COLO829 (cell line): ENCODE data around the gene TRPM7.
"Not testable (repeated sequence)": the region's sequence is repeated elsewhere in the genome, so short reads cannot be mapped to it uniquely, and the experiment has no call there.

Experiments used
- DNase-seq: peaks from one replicate; pipeline ENCODE4 v3.0.0; 2012; ENCODE audit warnings: low spot score

Gene TRPM7, protein sequence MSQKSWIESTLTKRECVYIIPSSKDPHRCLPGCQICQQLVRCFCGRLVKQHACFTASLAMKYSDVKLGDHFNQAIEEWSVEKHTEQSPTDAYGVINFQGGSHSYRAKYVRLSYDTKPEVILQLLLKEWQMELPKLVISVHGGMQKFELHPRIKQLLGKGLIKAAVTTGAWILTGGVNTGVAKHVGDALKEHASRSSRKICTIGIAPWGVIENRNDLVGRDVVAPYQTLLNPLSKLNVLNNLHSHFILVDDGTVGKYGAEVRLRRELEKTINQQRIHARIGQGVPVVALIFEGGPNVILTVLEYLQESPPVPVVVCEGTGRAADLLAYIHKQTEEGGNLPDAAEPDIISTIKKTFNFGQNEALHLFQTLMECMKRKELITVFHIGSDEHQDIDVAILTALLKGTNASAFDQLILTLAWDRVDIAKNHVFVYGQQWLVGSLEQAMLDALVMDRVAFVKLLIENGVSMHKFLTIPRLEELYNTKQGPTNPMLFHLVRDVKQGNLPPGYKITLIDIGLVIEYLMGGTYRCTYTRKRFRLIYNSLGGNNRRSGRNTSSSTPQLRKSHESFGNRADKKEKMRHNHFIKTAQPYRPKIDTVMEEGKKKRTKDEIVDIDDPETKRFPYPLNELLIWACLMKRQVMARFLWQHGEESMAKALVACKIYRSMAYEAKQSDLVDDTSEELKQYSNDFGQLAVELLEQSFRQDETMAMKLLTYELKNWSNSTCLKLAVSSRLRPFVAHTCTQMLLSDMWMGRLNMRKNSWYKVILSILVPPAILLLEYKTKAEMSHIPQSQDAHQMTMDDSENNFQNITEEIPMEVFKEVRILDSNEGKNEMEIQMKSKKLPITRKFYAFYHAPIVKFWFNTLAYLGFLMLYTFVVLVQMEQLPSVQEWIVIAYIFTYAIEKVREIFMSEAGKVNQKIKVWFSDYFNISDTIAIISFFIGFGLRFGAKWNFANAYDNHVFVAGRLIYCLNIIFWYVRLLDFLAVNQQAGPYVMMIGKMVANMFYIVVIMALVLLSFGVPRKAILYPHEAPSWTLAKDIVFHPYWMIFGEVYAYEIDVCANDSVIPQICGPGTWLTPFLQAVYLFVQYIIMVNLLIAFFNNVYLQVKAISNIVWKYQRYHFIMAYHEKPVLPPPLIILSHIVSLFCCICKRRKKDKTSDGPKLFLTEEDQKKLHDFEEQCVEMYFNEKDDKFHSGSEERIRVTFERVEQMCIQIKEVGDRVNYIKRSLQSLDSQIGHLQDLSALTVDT (N-terminal part only)

DNA sequence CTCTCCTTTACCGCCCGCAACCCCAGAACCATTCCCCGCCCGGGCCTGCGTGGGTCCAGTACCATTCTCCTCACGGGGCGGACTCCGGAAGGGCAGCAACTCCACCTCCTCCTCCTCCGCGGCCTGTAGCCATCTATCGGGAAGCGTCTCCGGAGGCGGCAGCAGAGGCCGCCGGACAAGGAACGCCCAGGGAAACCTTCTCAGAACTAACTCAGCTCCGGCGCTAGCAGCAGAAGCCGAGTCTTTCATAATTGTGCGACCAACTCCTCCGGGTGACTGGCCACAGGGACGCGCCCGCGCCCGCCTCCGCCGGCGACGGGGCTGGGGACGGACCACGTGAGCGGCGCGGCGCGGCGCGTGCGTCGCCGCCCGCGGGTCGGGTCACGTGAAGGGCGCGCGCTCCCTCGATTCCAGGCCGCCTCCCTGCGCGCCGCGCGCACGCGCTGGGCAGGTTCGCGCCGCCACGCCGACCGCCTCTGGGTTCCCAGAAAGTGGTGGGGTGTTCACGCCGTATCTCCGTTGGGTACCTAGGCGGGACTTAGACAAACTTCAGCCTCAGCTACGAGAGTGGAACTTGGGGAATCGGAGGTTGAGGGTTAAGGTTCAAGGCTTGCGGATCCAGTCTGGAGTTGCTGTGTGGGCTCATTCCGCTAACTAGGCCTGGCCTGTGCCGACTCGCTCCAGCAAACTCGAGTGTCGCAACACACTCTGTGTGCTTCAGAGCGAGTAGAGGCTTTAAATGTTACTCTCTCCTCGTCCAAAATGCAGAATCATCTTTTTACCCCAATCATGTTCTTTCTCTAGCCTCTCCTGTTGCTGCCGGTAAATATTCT is at the start of gene TRPM7:
Gene TRPM7 (minus strand): TSS at position 329 of the 833 bp plus-strand sequence. CDS start 264 bp downstream, at position 65.
- DNase-seq, result peak; percentile 46

GRCh38 chr15:50735156-50735555 is 48.6 kb upstream of the TRPM7 start:
- DNase-seq, result no peak

DNA sequence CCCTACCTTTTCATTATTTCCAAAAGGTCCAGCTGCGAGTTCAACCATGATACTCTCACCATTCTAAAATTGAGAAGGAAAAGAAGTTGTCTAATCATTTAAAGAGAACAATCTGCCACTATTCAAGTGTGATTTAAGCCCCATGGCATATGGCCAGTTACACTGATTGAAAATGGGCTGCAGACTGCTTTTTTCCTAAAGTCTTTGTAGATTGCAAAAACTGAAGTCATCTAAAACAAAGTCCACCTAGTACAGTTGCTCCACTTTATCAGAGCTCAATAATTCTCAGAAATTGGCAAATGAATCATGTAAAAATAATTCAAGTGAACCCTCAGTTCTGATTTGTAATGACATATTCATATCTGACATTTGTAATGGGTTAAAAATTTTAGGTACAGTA is 39.7 kb upstream of the TRPM7 start:
- DNase-seq, result no peak

DNA sequence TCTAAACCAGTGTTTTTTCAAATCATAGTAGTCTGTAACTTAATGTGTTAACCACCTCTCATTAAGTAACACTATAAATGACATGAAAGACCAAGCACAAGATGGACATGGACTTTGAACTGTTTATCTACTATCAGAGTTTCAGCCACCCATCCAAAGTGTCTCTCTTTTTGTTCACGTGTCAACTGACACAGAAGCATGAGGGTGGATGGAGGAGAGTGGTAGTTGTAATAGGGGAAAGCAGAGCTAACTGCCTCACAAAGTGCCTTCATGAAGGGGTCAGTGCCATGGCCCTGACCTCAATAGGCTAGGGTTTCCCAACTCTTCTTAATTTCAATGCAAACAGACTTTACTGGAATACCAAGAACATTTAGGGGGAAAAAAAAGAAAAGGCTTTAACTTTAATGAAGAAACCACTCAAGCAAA is 32.1 kb upstream of the TRPM7 start:
- DNase-seq, result no peak

DNA sequence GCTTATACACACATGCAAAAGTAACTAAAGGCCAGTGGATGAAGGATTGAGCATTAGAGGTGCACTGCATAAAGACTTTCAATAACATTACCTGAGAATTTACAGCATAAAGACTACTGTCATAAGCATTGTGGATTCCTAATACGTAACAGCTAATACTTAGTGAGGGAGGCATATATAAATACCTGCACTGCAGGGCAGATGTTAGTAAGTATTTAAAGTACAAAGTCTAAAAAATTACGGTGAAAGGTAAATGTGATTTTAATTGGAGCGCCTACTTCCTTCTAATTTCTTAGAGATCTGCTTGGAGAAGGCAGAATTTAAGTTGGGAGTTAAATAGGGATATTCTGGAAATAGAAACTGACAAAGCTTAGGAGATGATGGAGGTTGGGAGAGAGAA is 25.4 kb upstream of the TRPM7 start:
- no peak for DNase-seq

DNA sequence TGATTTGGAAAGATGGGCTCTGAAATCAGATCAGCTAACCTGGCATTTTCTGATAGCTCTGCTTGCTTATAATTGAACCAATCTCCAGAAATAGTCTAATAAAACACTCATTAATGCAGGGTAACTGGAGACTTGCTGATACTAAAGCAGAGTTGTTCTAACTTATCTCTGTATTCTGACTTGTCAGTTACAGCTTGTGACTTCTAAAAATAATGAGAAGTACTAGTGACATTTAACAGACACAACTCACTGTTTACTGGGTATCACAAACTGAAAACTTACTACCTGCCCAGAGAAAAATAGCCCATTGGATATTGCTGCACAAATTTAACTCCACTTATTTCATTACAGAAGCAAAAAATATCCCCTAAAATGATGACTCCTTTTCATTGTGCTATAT is 24.0 kb upstream of the TRPM7 start:
- no peak for DNase-seq

DNA sequence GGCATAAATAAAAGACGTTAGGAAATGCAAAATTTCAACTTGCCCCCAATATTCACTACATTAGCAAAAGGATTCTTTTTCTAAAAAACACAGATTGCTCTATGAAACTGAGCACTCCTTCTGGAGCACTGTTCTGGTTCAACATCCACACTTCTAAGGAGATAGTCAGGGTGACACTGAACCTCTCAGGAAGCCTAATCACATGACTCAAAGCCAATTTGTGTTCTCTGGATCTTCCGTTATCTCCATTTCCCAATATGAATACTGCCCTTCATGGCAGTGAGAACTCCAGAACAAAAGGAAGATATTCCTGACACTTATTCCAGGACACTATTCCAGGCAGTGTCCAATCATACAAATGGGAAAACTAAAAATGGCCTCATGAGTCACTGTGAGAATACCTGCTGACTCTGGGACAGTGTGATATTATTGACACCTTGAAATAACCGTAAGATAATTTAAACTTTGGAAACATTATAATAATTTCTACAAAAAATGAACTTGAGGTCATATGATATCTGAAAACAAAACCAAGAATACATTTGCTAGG is 21.4 kb upstream of the TRPM7 start:
- DNase-seq, result no peak

DNA sequence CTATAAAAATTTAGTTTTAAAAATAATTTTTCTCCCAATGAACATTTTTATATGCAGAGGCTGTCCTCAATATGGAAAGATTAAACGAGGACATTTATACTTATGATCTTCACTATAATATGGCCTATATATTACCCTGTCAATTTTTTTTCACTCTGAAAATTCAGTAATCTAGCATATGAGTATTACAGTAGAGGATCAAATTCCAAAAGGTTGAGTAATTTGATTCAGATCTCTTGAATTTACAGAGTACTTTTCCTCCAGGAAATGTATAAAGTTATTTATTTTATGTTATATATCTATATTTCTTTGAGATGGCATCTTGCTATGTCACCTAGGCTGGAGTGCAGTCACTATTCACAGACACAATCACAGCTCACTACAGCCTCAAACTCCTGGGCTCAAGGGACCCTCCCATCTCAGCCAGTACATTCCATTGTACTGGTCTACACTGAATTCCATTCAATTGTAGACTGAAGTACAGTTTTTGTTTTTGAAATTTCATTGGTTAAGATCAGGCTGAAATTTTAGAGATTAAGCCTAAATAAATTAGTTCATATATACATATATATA is 16.3 kb upstream of the TRPM7 start:
- no peak for DNase-seq

DNA sequence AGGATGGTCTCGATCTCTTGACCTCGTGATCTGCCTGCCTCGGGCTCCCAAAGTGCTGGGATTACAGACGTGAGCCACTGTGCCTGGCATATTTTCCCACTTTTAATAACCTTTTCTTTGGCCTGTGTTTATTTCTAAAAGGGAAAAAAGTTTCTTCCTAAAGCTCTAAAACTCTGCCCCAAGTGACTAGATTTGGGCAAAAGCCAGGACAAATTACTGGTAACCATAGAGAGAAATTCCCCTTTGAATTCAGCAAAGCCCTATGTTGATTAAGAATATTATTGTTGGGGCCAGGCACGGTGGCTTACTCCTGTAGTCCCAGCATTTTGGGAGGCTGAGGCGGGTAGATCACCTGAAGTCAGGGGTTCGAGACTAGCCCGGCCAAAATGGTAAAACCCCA is 11.5 kb upstream of the TRPM7 start:
- no peak for DNase-seq

- DNase-seq, result no peak
Measured at GRCh38 chr15:50697109-50697797, 10.7 kb upstream of the TRPM7 start.

DNA sequence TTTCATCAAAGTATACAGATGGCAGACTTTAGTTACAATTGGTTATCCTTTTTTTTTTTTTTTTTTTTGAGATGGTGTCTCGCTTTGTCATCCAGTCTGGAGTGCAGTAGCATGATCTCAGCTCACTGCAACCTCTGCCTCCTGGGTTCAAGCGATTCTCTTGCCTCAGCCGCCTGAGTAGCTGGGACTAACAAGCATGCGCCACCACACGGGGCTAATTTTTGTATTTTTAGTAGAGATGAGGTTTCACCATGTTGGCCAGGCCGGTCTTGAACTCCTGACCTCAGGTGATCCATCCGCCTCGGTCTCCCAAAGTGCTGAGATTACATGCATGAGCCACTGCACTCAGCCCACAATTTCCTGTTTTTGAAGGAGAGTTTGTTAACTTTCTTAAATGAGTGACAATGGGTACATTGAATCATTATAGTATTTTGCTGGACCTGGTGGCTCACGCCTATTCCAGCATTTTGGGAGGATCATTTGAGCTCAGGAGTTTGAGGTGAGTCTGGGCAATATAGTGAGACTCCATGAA is 8.1 kb upstream of the TRPM7 start:
- DNase-seq, result not testable (repeated sequence)

DNA sequence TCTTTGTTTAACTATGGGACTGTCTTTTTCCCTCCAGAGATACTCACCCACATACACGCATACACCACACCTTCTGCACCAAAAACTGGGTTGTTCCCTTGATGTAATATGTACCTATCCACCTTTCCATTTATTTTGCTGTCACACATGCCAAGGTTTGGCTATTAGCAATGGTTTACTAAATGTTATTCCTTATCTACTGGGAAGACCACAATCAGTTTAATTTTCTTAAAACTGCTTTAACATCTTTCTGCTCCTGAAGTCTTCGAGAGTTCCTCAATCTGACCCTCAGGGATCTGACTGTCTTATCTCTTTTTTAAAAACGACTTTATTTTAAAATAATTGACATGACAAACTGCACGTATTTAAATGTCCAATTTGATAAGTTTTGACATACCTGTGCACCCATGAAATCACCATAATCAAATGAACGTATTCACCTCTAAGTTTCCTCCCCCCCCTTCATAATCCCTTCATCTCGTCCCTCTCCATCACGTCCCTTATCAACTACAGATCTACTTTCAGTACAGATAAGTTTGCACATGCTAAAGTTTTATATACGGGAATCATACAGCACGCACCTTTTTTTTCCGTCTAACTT is 805 bp upstream of the TRPM7 start:
- no peak for DNase-seq

- no peak for DNase-seq
Measured at GRCh38 chr15:50685976-50686468, 575 bp downstream of the TRPM7 start.

DNA sequence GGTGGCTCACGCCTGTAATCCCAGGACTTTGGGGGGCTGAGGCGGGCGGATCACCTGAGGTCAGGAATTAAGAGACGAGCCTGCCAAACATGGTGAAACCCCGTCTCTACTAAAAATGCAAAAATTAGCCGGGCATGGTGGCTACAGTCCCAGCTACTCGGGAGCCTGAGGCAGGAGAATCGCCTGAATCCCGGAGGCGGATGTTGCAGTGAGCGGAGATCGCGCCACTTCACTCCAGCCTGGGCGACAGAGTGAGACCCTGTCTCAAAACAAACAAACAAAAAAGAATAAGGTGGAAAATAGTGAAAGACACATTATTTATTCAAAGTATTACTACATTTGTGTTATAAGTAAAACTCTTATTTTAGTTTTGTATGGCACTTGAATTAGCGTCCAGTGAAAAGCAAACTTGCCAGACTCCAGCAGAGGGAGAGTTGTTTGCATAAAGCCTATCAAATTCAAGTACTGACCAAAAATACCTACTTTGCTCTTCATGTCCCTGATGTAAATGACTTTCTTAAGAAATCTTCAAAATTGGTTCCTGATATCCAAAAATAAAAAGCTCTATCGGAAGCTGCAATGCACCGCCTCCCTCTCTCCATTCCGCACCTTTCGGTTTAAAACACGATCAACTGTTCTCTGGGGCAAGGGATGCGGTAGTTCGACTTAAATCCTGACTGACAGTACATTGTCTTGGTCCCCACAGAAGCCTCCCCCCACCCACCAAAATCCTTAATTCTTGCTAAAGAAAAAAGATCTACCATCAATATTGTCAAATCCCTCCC is 1.2 kb downstream of the TRPM7 start:
- no peak for DNase-seq

DNA sequence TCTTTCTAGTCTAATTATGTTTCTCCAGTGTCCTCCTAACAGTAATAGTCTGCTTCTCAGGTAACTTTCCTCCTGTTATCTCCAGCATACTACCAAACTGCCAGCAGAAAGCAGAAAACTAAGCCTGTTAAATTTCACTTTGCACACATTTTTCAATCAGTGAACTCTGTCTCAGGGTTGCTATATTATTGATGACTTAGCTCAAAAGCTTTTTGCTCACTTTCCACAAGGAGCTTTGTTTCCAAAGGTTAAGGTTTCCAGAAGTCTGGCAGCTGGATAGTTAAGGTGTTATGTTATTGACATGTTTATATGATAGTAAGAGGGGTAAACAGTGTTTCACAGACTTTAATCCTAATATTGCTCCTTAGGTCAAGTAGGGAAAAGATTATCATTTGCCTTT is 5.1 kb downstream of the TRPM7 start:
- DNase-seq, result no peak

DNA sequence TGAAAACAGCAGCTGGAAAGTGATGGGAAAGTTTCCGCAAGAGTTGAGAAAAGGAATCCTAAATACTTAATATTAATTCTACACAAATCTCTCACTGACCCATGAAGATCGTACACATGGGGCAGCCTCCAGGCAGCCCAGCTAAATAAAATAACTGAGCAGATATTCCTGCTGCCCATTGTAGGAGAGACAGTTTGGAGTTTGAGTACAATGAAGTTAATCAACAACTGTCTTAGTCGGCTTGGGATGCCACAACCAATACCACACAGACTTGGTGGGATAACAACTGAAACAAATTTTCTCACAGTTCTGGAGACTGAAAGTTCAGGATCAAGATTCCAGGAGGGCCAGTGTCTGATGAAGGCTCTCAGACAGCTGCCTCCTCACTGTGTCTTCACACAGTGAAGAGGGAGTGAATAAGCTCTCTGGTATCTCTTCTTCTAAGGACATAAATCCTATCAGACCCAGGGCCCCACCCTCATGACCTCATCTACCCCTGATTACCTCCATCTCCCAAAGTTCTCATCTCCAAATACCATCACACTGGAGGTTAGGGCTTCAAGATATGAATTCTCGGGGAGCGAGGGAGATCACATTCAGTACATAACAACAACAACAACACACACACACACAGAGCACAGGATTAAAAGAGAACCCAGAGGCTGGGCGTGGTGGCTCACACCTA is 9.7 kb downstream of the TRPM7 start:
- DNase-seq, result no peak

DNA sequence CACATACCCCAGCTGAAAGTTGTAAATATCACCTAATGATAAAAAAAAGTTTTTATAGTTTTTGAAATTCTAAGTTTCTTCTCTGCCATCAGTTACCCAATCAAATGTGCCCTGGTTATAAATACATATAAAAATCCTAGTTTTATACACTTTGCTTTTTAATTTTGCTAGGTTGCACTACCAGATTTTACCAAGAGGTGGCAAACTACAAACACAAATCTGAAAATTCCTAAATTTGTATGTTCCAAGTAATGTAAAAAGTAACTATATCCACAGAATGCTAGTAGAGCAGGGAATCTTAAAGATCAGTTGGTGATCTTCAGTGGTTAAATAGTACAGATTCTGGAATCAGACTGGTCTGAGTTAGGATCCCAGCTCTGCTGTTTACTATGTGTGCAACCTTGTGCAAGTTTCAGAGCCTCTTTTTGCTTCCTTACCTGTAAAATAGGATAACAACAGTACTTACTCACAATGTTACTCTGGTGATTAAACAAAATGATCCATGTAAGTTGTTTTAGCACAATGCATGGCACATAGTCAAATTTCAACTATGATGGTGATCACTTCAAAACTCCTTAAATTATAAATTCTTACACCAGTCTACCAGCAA is 11.0 kb downstream of the TRPM7 start:
- DNase-seq, result no peak
